ENCODE measurements around the gene TH.

The TH gene

DNA sequence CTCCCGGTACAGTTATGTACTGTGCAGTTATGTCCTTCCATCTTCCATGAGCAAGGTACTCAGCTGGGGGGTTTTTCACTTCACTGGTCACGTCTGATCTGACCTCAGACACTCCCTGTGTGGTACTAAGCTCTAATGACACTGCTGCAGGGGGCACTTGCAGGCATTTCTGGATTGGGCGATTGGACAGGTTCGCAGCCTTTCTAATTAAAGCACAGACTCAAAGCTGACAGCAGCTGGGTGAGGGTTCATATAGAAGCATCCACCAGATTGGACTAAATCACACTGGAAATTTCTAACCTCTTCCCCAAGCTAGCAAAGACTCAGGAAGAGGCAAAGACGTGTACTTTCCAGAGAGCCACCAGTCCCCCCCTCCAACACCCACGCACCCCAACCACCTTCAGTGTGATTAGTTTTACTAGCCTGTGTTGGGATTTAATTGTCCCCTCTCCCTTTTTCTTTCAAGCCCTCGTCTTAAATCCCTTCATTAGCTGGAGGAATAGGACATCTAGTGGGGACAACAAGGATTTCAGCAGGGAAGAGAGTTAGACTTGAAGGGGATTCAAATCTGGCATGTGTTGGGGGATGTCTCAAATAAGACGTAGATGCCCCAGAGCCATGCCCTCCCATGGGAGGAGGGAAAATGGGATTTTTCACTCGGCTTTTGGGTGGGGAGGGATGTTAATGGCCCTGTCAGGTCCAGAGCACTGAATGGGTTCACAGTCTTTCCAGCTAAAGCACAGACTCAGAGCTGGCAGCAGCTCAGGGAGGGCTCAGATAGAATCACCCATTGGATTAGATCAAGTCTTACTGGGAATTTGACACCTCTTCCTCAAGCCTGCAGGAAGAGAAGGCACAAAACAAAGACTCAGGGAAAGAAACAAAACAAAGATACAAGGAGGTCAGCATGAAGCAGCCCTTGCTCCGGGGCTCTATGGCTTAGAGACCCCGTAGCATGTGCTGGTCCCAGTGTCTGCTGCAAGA lies 21.5 kb downstream of the TH start:
- H3K79me2 ChIP-seq (ENCODE audit: low read length) = no peaks in the 10 kb centered on the region
- no peaks in the 10 kb centered on the region for H3K9me2 ChIP-seq (replicated peaks; ENCODE audit: insufficient read depth, low read length)
- no peak for DNase-seq
- no peaks in the 10 kb centered on the region for H3K9me3 ChIP-seq (replicated peaks; ENCODE audit: insufficient read depth, low read length)
- no peaks in the 10 kb centered on the region for H3K36me3 ChIP-seq (replicated peaks; ENCODE audit: insufficient read depth, low read length)
- H3F3A ChIP-seq (ENCODE audit: insufficient read depth, low read length) = no peaks in the 10 kb centered on the region
- TF ChIP-seq CTCF (IDR thresholded peaks at IDR 0.05; ENCODE audit: low read length) (no peak), EZH2 (optimal IDR thresholded peaks at IDR 0.05; ENCODE audit: low read depth, low read length) (no peak), EZH2phosphoT487 (IDR thresholded peaks at IDR 0.05; ENCODE audit: low read length) (no peak)
- H3K4me3 ChIP-seq (ENCODE audit: low read length) = no peak overlapping the region
- H3K27me3 ChIP-seq (replicated peaks; ENCODE audit: insufficient read depth, low read length) = peaks cover 91% of the 10 kb centered on the region
- no peaks in the 10 kb centered on the region for H3K4me1 ChIP-seq (ENCODE audit: low read length)
- no peaks in the 10 kb centered on the region for H4K20me1 ChIP-seq (ENCODE audit: insufficient read depth, low read length)
- H3K4me2 ChIP-seq (ENCODE audit: low read depth, low read length) = no peak overlapping the region
- H3K27ac ChIP-seq (ENCODE audit: low read length) = no peak overlapping the region
- no peak overlapping the region for H3K9ac ChIP-seq (ENCODE audit: low read length)
- H2AFZ ChIP-seq (ENCODE audit: low read length) = no peak overlapping the region

DNA sequence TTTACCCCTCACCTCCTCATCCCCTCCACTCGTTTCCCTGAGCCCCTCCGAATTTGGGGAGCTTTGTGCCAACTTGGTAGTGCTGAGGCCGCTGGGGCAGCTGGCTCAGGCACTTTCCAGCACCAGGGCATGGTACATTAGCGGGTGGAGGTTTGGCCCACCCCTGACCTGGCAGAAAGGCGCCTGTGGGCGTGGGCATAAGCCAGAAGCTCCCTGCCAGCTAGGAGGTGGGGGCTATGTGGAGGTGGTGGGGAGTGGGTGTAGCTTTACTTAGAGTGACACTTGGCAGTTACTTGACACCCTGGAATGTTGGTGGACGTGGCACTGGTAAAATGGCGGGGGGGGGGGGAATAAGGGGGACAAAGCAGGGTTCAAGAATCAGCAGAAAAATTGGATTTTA lies 22.2 kb downstream of the TH start:
- no peak overlapping the region for H3K4me2 ChIP-seq (ENCODE audit: low read depth, low read length)
- no peak overlapping the region for H2AFZ ChIP-seq (ENCODE audit: low read length)
- H3K4me1 ChIP-seq (ENCODE audit: low read length) = no peaks in the 10 kb centered on the region
- H3K4me3 ChIP-seq (ENCODE audit: low read length) = no peak overlapping the region
- no peaks in the 10 kb centered on the region for H3F3A ChIP-seq (ENCODE audit: insufficient read depth, low read length)
- peaks cover 91% of the 10 kb centered on the region for H3K27me3 ChIP-seq (replicated peaks; ENCODE audit: insufficient read depth, low read length)
- H4K20me1 ChIP-seq (ENCODE audit: insufficient read depth, low read length) = no peaks in the 10 kb centered on the region
- TF ChIP-seq CTCF (IDR thresholded peaks at IDR 0.05; ENCODE audit: low read length) (no peak), EZH2 (optimal IDR thresholded peaks at IDR 0.05; ENCODE audit: low read depth, low read length) (no peak), EZH2phosphoT487 (IDR thresholded peaks at IDR 0.05; ENCODE audit: low read length) (no peak)
- H3K79me2 ChIP-seq (ENCODE audit: low read length) = no peaks in the 10 kb centered on the region
- DNase-seq = no peak
- H3K9me2 ChIP-seq (replicated peaks; ENCODE audit: insufficient read depth, low read length) = no peaks in the 10 kb centered on the region
- no peak overlapping the region for H3K27ac ChIP-seq (ENCODE audit: low read length)
- no peak overlapping the region for H3K9ac ChIP-seq (ENCODE audit: low read length)
- H3K9me3 ChIP-seq (replicated peaks; ENCODE audit: insufficient read depth, low read length) = no peaks in the 10 kb centered on the region
- H3K36me3 ChIP-seq (replicated peaks; ENCODE audit: insufficient read depth, low read length) = no peaks in the 10 kb centered on the region

DNA sequence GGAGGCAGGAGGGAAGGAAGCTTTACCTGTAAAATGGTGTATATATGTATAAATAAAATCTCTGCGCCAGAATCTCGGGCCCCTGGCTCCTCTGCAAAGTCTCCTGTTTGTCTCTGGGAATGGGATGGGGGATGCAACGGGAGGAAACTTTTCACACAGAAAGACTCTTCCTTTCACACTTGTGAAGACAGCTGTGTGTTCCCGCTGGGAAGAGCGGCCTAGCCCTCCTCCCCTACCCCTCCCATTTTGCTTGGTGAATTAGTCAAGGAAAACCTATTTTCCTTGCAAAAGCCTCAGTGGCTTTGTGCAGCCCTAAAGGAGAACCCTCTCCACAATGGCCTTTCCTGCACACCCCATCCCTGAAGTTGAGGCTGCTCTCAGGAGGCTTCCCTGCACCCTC lies 23.0 kb downstream of the TH start:
- Histone ChIP-seq H2AFZ (ENCODE audit: low read length) (no peak overlapping the region), H3K79me2 (ENCODE audit: low read length) (no peaks in the 10 kb centered on the region), H4K20me1 (ENCODE audit: insufficient read depth, low read length) (no peaks in the 10 kb centered on the region), H3K27ac (ENCODE audit: low read length) (no peak overlapping the region), H3K9ac (ENCODE audit: low read length) (no peak overlapping the region), H3K4me1 (ENCODE audit: low read length) (no peaks in the 10 kb centered on the region), H3K4me2 (ENCODE audit: low read depth, low read length) (no peak overlapping the region), H3K4me3 (ENCODE audit: low read length) (no peak overlapping the region), H3K9me3 (replicated peaks; ENCODE audit: insufficient read depth, low read length) (no peaks in the 10 kb centered on the region), H3F3A (ENCODE audit: insufficient read depth, low read length) (no peaks in the 10 kb centered on the region), H3K36me3 (replicated peaks; ENCODE audit: insufficient read depth, low read length) (no peaks in the 10 kb centered on the region), H3K9me2 (replicated peaks; ENCODE audit: insufficient read depth, low read length) (no peaks in the 10 kb centered on the region), H3K27me3 (replicated peaks; ENCODE audit: insufficient read depth, low read length) (peaks cover 91% of the 10 kb centered on the region)
- no peak for TF ChIP-seq EZH2 (optimal IDR thresholded peaks at IDR 0.05; ENCODE audit: low read depth, low read length)
- no peak for TF ChIP-seq CTCF (IDR thresholded peaks at IDR 0.05; ENCODE audit: low read length)
- TF ChIP-seq EZH2phosphoT487 (IDR thresholded peaks at IDR 0.05; ENCODE audit: low read length) = no peak
- no peak for DNase-seq

Data from MM.1S (cell line).